SK-N-SH (cell line): ENCODE data around the gene SH3PXD2A. TPM values are rescaled to one million over a fixed set of nuclear protein-coding genes. Genes with fewer than 3 reads are reported as not detected.

Experiments
- CTCF ChIA-PET: fragments of 300-600, 350-600 bp; formaldehyde crosslinking; extraction: SDS; loops from one replicate; lab custom pipeline; 2021; lab: Yijun Ruan, JAX
- POLR2A ChIA-PET: fragments of 350-600 bp; sonication (Branson Sonifier 250); formaldehyde crosslinking; extraction: SDS; loops from one replicate; lab custom pipeline; 2020; ENCODE audit warnings: antibody characterized with exemption, inconsistent platforms; lab: Yijun Ruan, JAX
- DNase-seq: peaks from one replicate; pipeline ENCODE4 v3.0.0; 2012
- H2AFZ ChIP-seq: fragments of 200-600 bp; sonication (generic); 2 replicates; pipeline ENCODE4 v1.8.1; 2016; ENCODE audit warnings: antibody characterized with exemption, mild to moderate bottlenecking, low read depth
- H3F3A ChIP-seq: fragments of 200-600 bp; sonication (generic); replicated peaks from 2 replicates; pipeline ENCODE3; 2016; ENCODE audit warnings: antibody characterized with exemption, mild to moderate bottlenecking; ENCODE audit not compliant: insufficient read depth
- H3K27ac ChIP-seq, 2 experiments: fragments of 200-500 bp in 1 of 2; fragments of 200-600 bp in 1 of 2; sonication (Bioruptor generic) in 1 of 2; sonication (generic), shearing (Covaris generic) in 1 of 2; 2 replicates each; pipeline versions ENCODE4 v1.5.1 to v1.6.1; 2014 to 2016; ENCODE audit warnings: low read depth in 2 of 2, inconsistent platforms in 1 of 2, low read length in 1 of 2, mild to moderate bottlenecking in 1 of 2, mixed read lengths in 1 of 2
- H3K27me3 ChIP-seq: fragments of 200-600 bp; sonication (generic), shearing (Covaris generic); 2 replicates; pipeline ENCODE4 v1.6.1; 2016; ENCODE audit warnings: mixed run types; ENCODE audit not compliant: insufficient read depth
- H3K36me3 ChIP-seq, 2 experiments: fragments of 200-500 bp in 1 of 2; fragments of 200-600 bp in 1 of 2; sonication (Bioruptor generic) in 1 of 2; sonication (generic) in 1 of 2; replicated peaks in 1 of 2; 2 replicates each; pipeline versions ENCODE3 to v1.5.1; 2014 to 2016; ENCODE audit warnings: low read length in 1 of 2, mild to moderate bottlenecking in 1 of 2; ENCODE audit not compliant: insufficient read depth in 2 of 2, control insufficient read depth in 1 of 2
- H3K4me1 ChIP-seq, 2 experiments: fragments of 200-500 bp in 1 of 2; fragments of 200-600 bp in 1 of 2; sonication (Bioruptor generic) in 1 of 2; sonication (generic), shearing (Covaris generic) in 1 of 2; 2 replicates each; pipeline versions ENCODE4 v1.5.1 to v1.6.1; 2014 to 2016; ENCODE audit warnings: low read depth in 1 of 2, low read length in 1 of 2, mixed run types in 1 of 2; ENCODE audit not compliant: insufficient read depth in 2 of 2, control insufficient read depth in 1 of 2
- H3K4me2 ChIP-seq: fragments of 200-600 bp; sonication (generic), shearing (Covaris generic); 2 replicates; pipeline ENCODE4 v1.6.1; 2017; ENCODE audit warnings: mixed run types
- H3K4me3 ChIP-seq, 2 experiments: fragments of 200-500 bp in 1 of 2; fragments of 200-600 bp in 1 of 2; sonication (Bioruptor generic) in 1 of 2; sonication (generic), shearing (Covaris generic) in 1 of 2; 2 replicates each; pipeline versions ENCODE4 v1.5.1 to v1.8.1; 2014 to 2016; ENCODE audit warnings: low read depth in 2 of 2, inconsistent platforms in 1 of 2, low read length in 1 of 2, mild to moderate bottlenecking in 1 of 2, mixed read lengths in 1 of 2, moderate library complexity in 1 of 2
- H3K79me2 ChIP-seq: fragments of 200-600 bp; sonication (generic); 2 replicates; pipeline ENCODE4 v1.8.1; 2017; ENCODE audit warnings: mild to moderate bottlenecking; ENCODE audit not compliant: insufficient read depth
- H3K9ac ChIP-seq: fragments of 200-600 bp; sonication (generic); 2 replicates; pipeline ENCODE4 v1.6.1; 2017; ENCODE audit warnings: mixed run types
- H3K9me2 ChIP-seq: fragments of 200-600 bp; sonication (generic); 2 replicates; pipeline ENCODE4 v1.6.1; 2017; ENCODE audit warnings: mixed run types
- H3K9me3 ChIP-seq: fragments of 200-600 bp; sonication (generic); 2 replicates; pipeline ENCODE4 v1.6.1; 2017; ENCODE audit warnings: mixed run types, mild to moderate bottlenecking, moderate library complexity
- H4K20me1 ChIP-seq: fragments of 200-600 bp; sonication (generic); 2 replicates; pipeline ENCODE4 v1.6.1; 2017; ENCODE audit warnings: mild to moderate bottlenecking, mixed run types; ENCODE audit not compliant: insufficient read depth
- CHD2 ChIP-seq: fragments of 150-350 bp; IDR thresholded peaks from 2 replicates; pipeline ENCODE4 v1.6.1; 2018; ENCODE audit warnings: low read length; ENCODE audit not compliant: partially characterized antibody
- CTCF ChIP-seq: fragments of 200-600 bp; sonication (generic); IDR thresholded peaks from 2 replicates; pipeline ENCODE4 v1.6.1; 2017; ENCODE audit warnings: antibody characterized with exemption, mild to moderate bottlenecking, moderate library complexity
- EZH2phosphoT487 ChIP-seq: fragments of 200-600 bp; sonication (generic); IDR thresholded peaks from 2 replicates; pipeline ENCODE4 v1.6.1; 2017; ENCODE audit warnings: low read depth, mixed run types, mild to moderate bottlenecking, antibody characterized with exemption, moderate library complexity, borderline replicate concordance
- MAX ChIP-seq: IDR thresholded peaks from 2 replicates; pipeline ENCODE4 v1.4.0; 2012; ENCODE audit warnings: low read depth
- MXI1 ChIP-seq: IDR thresholded peaks from 2 replicates; pipeline ENCODE4 v1.6.1; 2012; ENCODE audit warnings: mild to moderate bottlenecking, low read depth, low read length, improper control_type of control experiment
- POLR2AphosphoS5 ChIP-seq: IDR thresholded peaks from 2 replicates; pipeline ENCODE4 v1.6.1; 2012; ENCODE audit warnings: low read depth, low read length
- RAD21 ChIP-seq: IDR thresholded peaks from 2 replicates; pipeline ENCODE4 v1.6.1; 2012; ENCODE audit warnings: mild to moderate bottlenecking, low read length
- TCF12 ChIP-seq: IDR thresholded peaks from 2 replicates; pipeline ENCODE4 v1.4.0; 2012
- TEAD4 ChIP-seq: IDR thresholded peaks from 2 replicates; pipeline ENCODE4 v1.4.0; 2012; ENCODE audit warnings: mild to moderate bottlenecking, borderline replicate concordance; ENCODE audit not compliant: insufficient read depth
- USF2 ChIP-seq: fragments of 150-350 bp; IDR thresholded peaks from 2 replicates; pipeline ENCODE4 v1.6.1; 2017; ENCODE audit warnings: antibody characterized with exemption, low read length, low read depth, borderline replicate concordance
- WGBS: methylation state at CpG from one replicate; pipeline ENCODE4 v1.1.6; 2017; ENCODE audit warnings: low lambda C conversion rate; 5-methylcytosine and 5-hydroxymethylcytosine counted together
- polyA plus RNA-seq, 3 experiments: library from polyadenylated mRNA; depleted of rRNA; stranded (reverse); fragments of >200 nt; gene quantifications; 2 replicates each; pipeline ENCODE4 v1.2.3, GENCODE V29; 2012

Gene SH3PXD2A
- polyA plus RNA-seq, 1 of the 3 experiments (the other 2 are of a cell fraction): 2.5 TPM

- TF ChIP-seq EZH2phosphoT487 (no peak), MXI1 (no peak), CHD2 (no peak)
These were observed 148.6 kb downstream of the SH3PXD2A start (continued) for GRCh38 chr10:103706762-103707161.

GRCh38 chr10:103706047-103706446 lies 149.3 kb downstream of the SH3PXD2A start:
- CTCF ChIA-PET: interaction anchor here (0.7 to 9.6 kb wide), 11 partner anchors 9 to 182 kb away, joined by 3 to 134 read pairs (median 6); partner anchors contain the start of gene SH3PXD2A
- TF ChIP-seq TEAD4 (no peak), RAD21 (no peak), TCF12 (no peak), POLR2AphosphoS5 (no peak), MAX (no peak), USF2 (no peak), CTCF (no peak)
- 95% methylated on average over 2 of the region's 5 CpGs for WGBS

More at GRCh38 chr10:103706047-103706446, 149.3 kb downstream of the SH3PXD2A start:
- Histone ChIP-seq H3K4me2 (no peak overlapping the region), H3K27me3 (no peaks in the 10 kb centered on the region), H3K9me2 (no peaks in the 10 kb centered on the region), H3K4me1 (peaks cover 9 to 32% of the 10 kb centered on the region in 2 experiments; a peak in 2 of 4 replicates), H3K27ac (no peak overlapping the region), H3K79me2 (no peaks in the 10 kb centered on the region), H3F3A (no peaks in the 10 kb centered on the region), H4K20me1 (no peaks in the 10 kb centered on the region), H2AFZ (no peak overlapping the region), H3K9me3 (no peaks in the 10 kb centered on the region), H3K9ac (no peak overlapping the region), H3K4me3 (no peak overlapping the region), H3K36me3 (no peaks in the 10 kb centered on the region)
- DNase-seq: no peak
- POLR2A ChIA-PET: no interaction called here
